SK-N-SH (cell line): ENCODE data around the gene ZNF827. TPM values are rescaled to one million over a fixed set of nuclear protein-coding genes. Genes with fewer than 3 reads are reported as not detected.

ENCODE experiments used
- CTCF ChIA-PET: fragments of 300-600, 350-600 bp; formaldehyde crosslinking; extraction: SDS; loops from one replicate; lab custom pipeline; 2021; lab: Yijun Ruan, JAX
- POLR2A ChIA-PET: fragments of 350-600 bp; sonication (Branson Sonifier 250); formaldehyde crosslinking; extraction: SDS; loops from one replicate; lab custom pipeline; 2020; ENCODE audit warnings: antibody characterized with exemption, inconsistent platforms; lab: Yijun Ruan, JAX
- DNase-seq: peaks from one replicate; pipeline ENCODE4 v3.0.0; 2012
- H2AFZ ChIP-seq: fragments of 200-600 bp; sonication (generic); 2 replicates; pipeline ENCODE4 v1.8.1; 2016; ENCODE audit warnings: antibody characterized with exemption, mild to moderate bottlenecking, low read depth
- H3F3A ChIP-seq: fragments of 200-600 bp; sonication (generic); replicated peaks from 2 replicates; pipeline ENCODE3; 2016; ENCODE audit warnings: antibody characterized with exemption, mild to moderate bottlenecking; ENCODE audit not compliant: insufficient read depth
- H3K27ac ChIP-seq, 2 experiments: fragments of 200-500 bp in 1 of 2; fragments of 200-600 bp in 1 of 2; sonication (Bioruptor generic) in 1 of 2; sonication (generic), shearing (Covaris generic) in 1 of 2; 2 replicates each; pipeline versions ENCODE4 v1.5.1 to v1.6.1; 2014 to 2016; ENCODE audit warnings: low read depth in 2 of 2, inconsistent platforms in 1 of 2, low read length in 1 of 2, mild to moderate bottlenecking in 1 of 2, mixed read lengths in 1 of 2
- H3K27me3 ChIP-seq: fragments of 200-600 bp; sonication (generic), shearing (Covaris generic); 2 replicates; pipeline ENCODE4 v1.6.1; 2016; ENCODE audit warnings: mixed run types; ENCODE audit not compliant: insufficient read depth
- H3K36me3 ChIP-seq, 2 experiments: fragments of 200-500 bp in 1 of 2; fragments of 200-600 bp in 1 of 2; sonication (Bioruptor generic) in 1 of 2; sonication (generic) in 1 of 2; replicated peaks in 1 of 2; 2 replicates each; pipeline versions ENCODE3 to v1.5.1; 2014 to 2016; ENCODE audit warnings: low read length in 1 of 2, mild to moderate bottlenecking in 1 of 2; ENCODE audit not compliant: insufficient read depth in 2 of 2, control insufficient read depth in 1 of 2
- H3K4me1 ChIP-seq, 2 experiments: fragments of 200-500 bp in 1 of 2; fragments of 200-600 bp in 1 of 2; sonication (Bioruptor generic) in 1 of 2; sonication (generic), shearing (Covaris generic) in 1 of 2; 2 replicates each; pipeline versions ENCODE4 v1.5.1 to v1.6.1; 2014 to 2016; ENCODE audit warnings: low read depth in 1 of 2, low read length in 1 of 2, mixed run types in 1 of 2; ENCODE audit not compliant: insufficient read depth in 2 of 2, control insufficient read depth in 1 of 2
- H3K4me2 ChIP-seq: fragments of 200-600 bp; sonication (generic), shearing (Covaris generic); 2 replicates; pipeline ENCODE4 v1.6.1; 2017; ENCODE audit warnings: mixed run types
- H3K4me3 ChIP-seq, 2 experiments: fragments of 200-500 bp in 1 of 2; fragments of 200-600 bp in 1 of 2; sonication (Bioruptor generic) in 1 of 2; sonication (generic), shearing (Covaris generic) in 1 of 2; 2 replicates each; pipeline versions ENCODE4 v1.5.1 to v1.8.1; 2014 to 2016; ENCODE audit warnings: low read depth in 2 of 2, inconsistent platforms in 1 of 2, low read length in 1 of 2, mild to moderate bottlenecking in 1 of 2, mixed read lengths in 1 of 2, moderate library complexity in 1 of 2
- H3K79me2 ChIP-seq: fragments of 200-600 bp; sonication (generic); 2 replicates; pipeline ENCODE4 v1.8.1; 2017; ENCODE audit warnings: mild to moderate bottlenecking; ENCODE audit not compliant: insufficient read depth
- H3K9ac ChIP-seq: fragments of 200-600 bp; sonication (generic); 2 replicates; pipeline ENCODE4 v1.6.1; 2017; ENCODE audit warnings: mixed run types
- H3K9me2 ChIP-seq: fragments of 200-600 bp; sonication (generic); 2 replicates; pipeline ENCODE4 v1.6.1; 2017; ENCODE audit warnings: mixed run types
- H3K9me3 ChIP-seq: fragments of 200-600 bp; sonication (generic); 2 replicates; pipeline ENCODE4 v1.6.1; 2017; ENCODE audit warnings: mixed run types, mild to moderate bottlenecking, moderate library complexity
- H4K20me1 ChIP-seq: fragments of 200-600 bp; sonication (generic); 2 replicates; pipeline ENCODE4 v1.6.1; 2017; ENCODE audit warnings: mild to moderate bottlenecking, mixed run types; ENCODE audit not compliant: insufficient read depth
- CHD2 ChIP-seq: fragments of 150-350 bp; IDR thresholded peaks from 2 replicates; pipeline ENCODE4 v1.6.1; 2018; ENCODE audit warnings: low read length; ENCODE audit not compliant: partially characterized antibody
- ELF1 ChIP-seq: IDR thresholded peaks from 2 replicates; pipeline ENCODE4 v1.4.0; 2012
- EP300 ChIP-seq, 2 experiments: IDR thresholded peaks; 2 replicates each; pipeline versions ENCODE4 v1.4.0 to v1.6.1; 2012; ENCODE audit warnings: borderline replicate concordance in 1 of 2, low read depth in 1 of 2, low read length in 1 of 2
- EZH2phosphoT487 ChIP-seq: fragments of 200-600 bp; sonication (generic); IDR thresholded peaks from 2 replicates; pipeline ENCODE4 v1.6.1; 2017; ENCODE audit warnings: low read depth, mixed run types, mild to moderate bottlenecking, antibody characterized with exemption, moderate library complexity, borderline replicate concordance
- FOXJ3 ChIP-seq: sonication (generic); formaldehyde crosslinking; IDR thresholded peaks from 2 replicates; pipeline ENCODE4 v1.5.1; 2020; ENCODE audit warnings: mild to moderate bottlenecking, missing genetic modification reagents
- FOXM1 ChIP-seq: IDR thresholded peaks from 2 replicates; pipeline ENCODE4 v1.4.0; 2012; ENCODE audit warnings: low read depth, mild to moderate bottlenecking
- GABPA ChIP-seq: IDR thresholded peaks from 2 replicates; pipeline ENCODE4 v1.4.0; 2012; ENCODE audit warnings: low read depth, mild to moderate bottlenecking
- GATA2 ChIP-seq: sonication (generic); formaldehyde crosslinking; IDR thresholded peaks from 2 replicates; pipeline ENCODE4 v1.5.0; 2020; ENCODE audit warnings: mild to moderate bottlenecking, missing genetic modification reagents
- MEF2A ChIP-seq: IDR thresholded peaks from 2 replicates; pipeline ENCODE4 v1.4.0; 2012; ENCODE audit warnings: low read depth, borderline replicate concordance
- MXI1 ChIP-seq: IDR thresholded peaks from 2 replicates; pipeline ENCODE4 v1.6.1; 2012; ENCODE audit warnings: mild to moderate bottlenecking, low read depth, low read length, improper control_type of control experiment
- NFIC ChIP-seq: IDR thresholded peaks from 2 replicates; pipeline ENCODE4 v1.4.0; 2012; ENCODE audit warnings: borderline replicate concordance
- POLR2AphosphoS5 ChIP-seq: IDR thresholded peaks from 2 replicates; pipeline ENCODE4 v1.6.1; 2012; ENCODE audit warnings: low read depth, low read length
- RCOR1 ChIP-seq: fragments of 150-350 bp; IDR thresholded peaks from 2 replicates; pipeline ENCODE4 v1.6.1; 2017; ENCODE audit warnings: antibody characterized with exemption, low read length
- RFX5 ChIP-seq: IDR thresholded peaks from 2 replicates; pipeline ENCODE4 v1.6.1; 2012; ENCODE audit warnings: mild to moderate bottlenecking, improper control_type of control experiment, low read length
- SMC3 ChIP-seq: IDR thresholded peaks from 2 replicates; pipeline ENCODE4 v1.6.1; 2012; ENCODE audit warnings: low read depth, low read length, improper control_type of control experiment
- TAF1 ChIP-seq: IDR thresholded peaks from 2 replicates; pipeline ENCODE4 v1.6.1; 2012; ENCODE audit warnings: low read depth, mild to moderate bottlenecking, low read length, moderate library complexity, borderline replicate concordance
- TCF12 ChIP-seq: IDR thresholded peaks from 2 replicates; pipeline ENCODE4 v1.4.0; 2012
- TEAD4 ChIP-seq: IDR thresholded peaks from 2 replicates; pipeline ENCODE4 v1.4.0; 2012; ENCODE audit warnings: mild to moderate bottlenecking, borderline replicate concordance; ENCODE audit not compliant: insufficient read depth
- YY1 ChIP-seq: IDR thresholded peaks from 2 replicates; pipeline ENCODE4 v1.4.0; 2012; ENCODE audit warnings: low read depth, mild to moderate bottlenecking
- WGBS: methylation state at CpG from one replicate; pipeline ENCODE4 v1.1.6; 2017; ENCODE audit warnings: low lambda C conversion rate; 5-methylcytosine and 5-hydroxymethylcytosine counted together
- polyA plus RNA-seq, 3 experiments: library from polyadenylated mRNA; depleted of rRNA; stranded (reverse); fragments of >200 nt; gene quantifications; 2 replicates each; pipeline ENCODE4 v1.2.3, GENCODE V29; 2012
- TF ChIP-seq, protein P1 (sequence below): IDR thresholded peaks from 2 replicates; pipeline ENCODE4 v1.4.0; 2012; ENCODE audit warnings: low read depth, borderline replicate concordance
- TF ChIP-seq, protein P2 (sequence below): fragments of 200-600 bp; sonication (generic); IDR thresholded peaks from 2 replicates; pipeline ENCODE4 v1.6.1; 2017; ENCODE audit warnings: antibody characterized with exemption, mild to moderate bottlenecking, moderate library complexity
- TF ChIP-seq, protein P3 (sequence below): IDR thresholded peaks from 2 replicates; pipeline ENCODE4 v1.4.0; 2012; ENCODE audit warnings: low read depth
- TF ChIP-seq, protein P4 (sequence below): IDR thresholded peaks from 2 replicates; pipeline ENCODE4 v1.4.0; 2012; ENCODE audit warnings: low read depth, borderline replicate concordance

Gene ZNF827
- polyA plus RNA-seq, 1 of the 3 experiments (the other 2 are of a cell fraction) = 23.2 TPM

DNA sequence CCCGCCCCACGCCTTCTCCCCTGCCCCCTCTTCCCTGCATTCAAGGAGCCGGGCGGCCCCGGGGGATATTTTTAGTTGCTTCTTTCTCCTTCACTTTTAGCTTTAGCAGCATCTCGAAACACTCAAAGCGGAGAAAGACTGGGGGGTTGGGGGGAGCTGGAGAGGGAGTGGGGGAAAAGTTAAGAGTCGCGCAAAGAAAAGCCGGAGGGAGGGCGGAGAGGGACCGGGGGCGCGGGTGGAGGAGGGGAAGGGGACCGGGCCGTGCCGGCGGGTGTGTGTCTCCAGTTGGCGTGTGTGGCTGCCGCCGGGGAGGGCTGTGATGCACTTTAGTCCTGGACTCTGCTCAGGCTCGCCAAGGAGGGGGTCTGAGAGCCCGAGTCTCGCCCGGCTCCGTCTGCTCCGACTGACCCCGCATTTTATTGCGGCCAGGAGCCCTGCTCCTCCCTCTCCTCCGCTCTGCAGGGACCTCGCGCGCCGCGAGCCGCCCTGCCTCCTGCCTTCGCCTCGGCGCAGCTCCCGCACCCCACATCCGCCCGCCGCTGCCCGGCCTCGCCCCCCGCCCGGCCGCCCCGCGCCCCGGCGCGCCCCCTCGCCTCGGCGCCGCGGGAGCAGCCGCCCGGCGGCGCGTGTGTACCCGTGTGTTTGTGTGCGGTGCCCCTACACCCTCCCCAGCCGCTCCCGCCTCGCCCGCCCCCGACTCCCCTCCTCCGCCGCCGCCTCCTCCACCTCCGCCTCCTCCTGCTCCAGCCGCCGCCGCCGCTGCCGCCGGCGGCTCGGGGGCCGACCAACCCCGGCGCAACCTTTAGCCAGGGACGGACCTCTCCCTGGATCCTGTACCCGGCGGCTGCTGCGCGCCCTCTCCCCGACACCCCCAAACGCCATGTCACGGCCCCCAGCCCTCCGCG, 1.4 kb downstream of the ZNF827 start (continued):
- no peak for TF ChIP-seq NFIC
- 0 out of 2 replicates have a peak, but pooled peaks have one; percentile 5 for TF ChIP-seq MXI1
- TF ChIP-seq TEAD4 = no peak
- TF ChIP-seq POLR2AphosphoS5 = peak; percentile 72
- TF ChIP-seq MEF2A = no peak
- peak; percentile 41; the same call in 1 of the 2 replicates for TF ChIP-seq TAF1
- 0 out of 2 replicates have a peak, but pooled peaks have one; percentile 1 for TF ChIP-seq TCF12
- no peak for TF ChIP-seq YY1
- TF ChIP-seq EZH2phosphoT487 = no peak
- no peak for TF ChIP-seq RFX5

DNA sequence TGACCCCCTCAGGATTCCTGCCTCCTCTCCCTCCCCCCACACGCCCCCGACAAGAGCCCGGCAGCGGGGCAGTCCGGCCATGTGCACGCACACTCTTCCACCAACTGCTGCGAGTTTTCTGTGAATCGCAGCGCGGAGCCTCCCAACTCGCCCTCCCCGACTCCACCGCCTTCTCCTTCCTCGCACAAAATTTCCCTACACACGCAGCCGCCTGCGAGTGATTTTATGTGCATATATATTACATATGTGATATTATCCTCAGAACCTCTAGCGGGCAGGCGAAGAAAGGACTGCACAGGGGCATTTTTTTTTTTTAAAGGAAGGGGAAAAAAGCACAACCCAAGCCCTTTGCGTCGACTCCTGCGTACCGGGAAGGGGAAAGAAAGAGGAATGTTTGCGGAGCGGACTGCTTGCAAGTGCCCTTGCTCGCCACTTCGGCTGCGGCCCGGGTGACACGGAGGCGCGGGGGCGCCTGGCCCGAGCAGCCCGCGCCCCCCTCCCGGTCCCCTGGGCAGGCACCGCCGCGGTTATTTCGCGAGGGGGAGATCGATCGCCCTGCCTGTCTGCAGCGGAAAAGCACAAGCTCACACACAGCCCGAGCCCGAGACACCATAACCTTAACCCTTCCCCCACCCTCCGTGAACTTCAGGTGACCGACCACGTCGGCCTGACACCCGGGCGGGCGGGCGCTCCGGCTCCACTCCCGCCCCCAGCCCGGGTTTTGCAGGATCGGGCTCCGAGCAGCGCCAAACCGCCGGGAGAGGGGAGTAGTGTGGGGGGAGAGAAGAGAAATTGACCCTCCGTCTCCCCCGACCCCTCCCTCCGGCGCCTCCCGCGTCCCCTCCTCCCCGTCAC, 2.3 kb downstream of the ZNF827 start:
- Histone ChIP-seq H3K4me2 (peak overlapping the region; percentile 94), H3K27ac (peak overlapping the region; percentile 89 to 97), H2AFZ (peak overlapping the region; percentile 74), H3K27me3 (no peaks in the 10 kb centered on the region), H4K20me1 (peaks cover 1% of the 10 kb centered on the region; the same call in 1 of the 2 replicates), H3K4me3 (peak overlapping the region; percentile 76 to 85), H3K9me2 (no peaks in the 10 kb centered on the region), H3K9me3 (no peaks in the 10 kb centered on the region), H3K36me3 (peaks cover 0 to 8% of the 10 kb centered on the region in 2 experiments), H3K4me1 (peaks cover 33 to 42% of the 10 kb centered on the region in 2 experiments), H3K9ac (peak overlapping the region; percentile 93), H3K79me2 (peaks cover 66% of the 10 kb centered on the region), H3F3A (peaks cover 14% of the 10 kb centered on the region)
- ChIA-PET CTCF (interaction anchor here (0.6 to 2.3 kb wide), 2 partner anchors 317 to 320 kb away, joined by 3 to 6 read pairs; no protein-coding TSS in a partner anchor), POLR2A (interaction anchor here (1.0 to 1.4 kb wide), 3 partner anchors 203 to 375 kb away, joined by 4 to 5 read pairs (median 4); partner anchors contain the start of gene MMAA)
- DNase-seq = peak; percentile 91
- WGBS = 1% methylated on average over 48 of the region's 70 CpGs
- TF ChIP-seq MEF2A (peak; percentile 16; the same call in 1 of the 2 replicates), GABPA (no peak), CHD2 (peak; percentile 26), YY1 (peak; percentile 46; the same call in 1 of the 2 replicates), SMC3 (0 out of 2 replicates have a peak, but pooled peaks have one; percentile 2), POLR2AphosphoS5 (0 out of 2 replicates have a peak, but pooled peaks have one; percentile 10), TCF12 (peak; percentile 12; the same call in 1 of the 2 replicates), FOXM1 (no peak), ELF1 (no peak), EP300 (IDR thresholded peaks at IDR 0.05; ENCODE audit: borderline replicate concordance in 1 of 2, low read depth in 1 of 2, low read length in 1 of 2) (no peak), RCOR1 (peak; percentile 3; the same call in 1 of the 2 replicates), TEAD4 (peak; percentile 20; the same call in 1 of the 2 replicates), RFX5 (no peak), GATA2 (CRISPR knock-in tag) (no peak), MXI1 (peak; percentile 11), FOXJ3 (CRISPR knock-in tag) (no peak)
- TF ChIP-seq, protein P1, sequence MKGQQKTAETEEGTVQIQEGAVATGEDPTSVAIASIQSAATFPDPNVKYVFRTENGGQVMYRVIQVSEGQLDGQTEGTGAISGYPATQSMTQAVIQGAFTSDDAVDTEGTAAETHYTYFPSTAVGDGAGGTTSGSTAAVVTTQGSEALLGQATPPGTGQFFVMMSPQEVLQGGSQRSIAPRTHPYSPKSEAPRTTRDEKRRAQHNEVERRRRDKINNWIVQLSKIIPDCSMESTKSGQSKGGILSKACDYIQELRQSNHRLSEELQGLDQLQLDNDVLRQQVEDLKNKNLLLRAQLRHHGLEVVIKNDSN = no peak; the same call in 1 of the 2 replicates
- TF ChIP-seq, protein P2, sequence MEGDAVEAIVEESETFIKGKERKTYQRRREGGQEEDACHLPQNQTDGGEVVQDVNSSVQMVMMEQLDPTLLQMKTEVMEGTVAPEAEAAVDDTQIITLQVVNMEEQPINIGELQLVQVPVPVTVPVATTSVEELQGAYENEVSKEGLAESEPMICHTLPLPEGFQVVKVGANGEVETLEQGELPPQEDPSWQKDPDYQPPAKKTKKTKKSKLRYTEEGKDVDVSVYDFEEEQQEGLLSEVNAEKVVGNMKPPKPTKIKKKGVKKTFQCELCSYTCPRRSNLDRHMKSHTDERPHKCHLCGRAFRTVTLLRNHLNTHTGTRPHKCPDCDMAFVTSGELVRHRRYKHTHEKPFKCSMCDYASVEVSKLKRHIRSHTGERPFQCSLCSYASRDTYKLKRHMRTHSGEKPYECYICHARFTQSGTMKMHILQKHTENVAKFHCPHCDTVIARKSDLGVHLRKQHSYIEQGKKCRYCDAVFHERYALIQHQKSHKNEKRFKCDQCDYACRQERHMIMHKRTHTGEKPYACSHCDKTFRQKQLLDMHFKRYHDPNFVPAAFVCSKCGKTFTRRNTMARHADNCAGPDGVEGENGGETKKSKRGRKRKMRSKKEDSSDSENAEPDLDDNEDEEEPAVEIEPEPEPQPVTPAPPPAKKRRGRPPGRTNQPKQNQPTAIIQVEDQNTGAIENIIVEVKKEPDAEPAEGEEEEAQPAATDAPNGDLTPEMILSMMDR = peak; percentile 51
- TF ChIP-seq, protein P3, sequence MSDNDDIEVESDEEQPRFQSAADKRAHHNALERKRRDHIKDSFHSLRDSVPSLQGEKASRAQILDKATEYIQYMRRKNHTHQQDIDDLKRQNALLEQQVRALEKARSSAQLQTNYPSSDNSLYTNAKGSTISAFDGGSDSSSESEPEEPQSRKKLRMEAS = 0 out of 2 replicates have a peak, but pooled peaks have one; percentile 11
- TF ChIP-seq, protein P4, sequence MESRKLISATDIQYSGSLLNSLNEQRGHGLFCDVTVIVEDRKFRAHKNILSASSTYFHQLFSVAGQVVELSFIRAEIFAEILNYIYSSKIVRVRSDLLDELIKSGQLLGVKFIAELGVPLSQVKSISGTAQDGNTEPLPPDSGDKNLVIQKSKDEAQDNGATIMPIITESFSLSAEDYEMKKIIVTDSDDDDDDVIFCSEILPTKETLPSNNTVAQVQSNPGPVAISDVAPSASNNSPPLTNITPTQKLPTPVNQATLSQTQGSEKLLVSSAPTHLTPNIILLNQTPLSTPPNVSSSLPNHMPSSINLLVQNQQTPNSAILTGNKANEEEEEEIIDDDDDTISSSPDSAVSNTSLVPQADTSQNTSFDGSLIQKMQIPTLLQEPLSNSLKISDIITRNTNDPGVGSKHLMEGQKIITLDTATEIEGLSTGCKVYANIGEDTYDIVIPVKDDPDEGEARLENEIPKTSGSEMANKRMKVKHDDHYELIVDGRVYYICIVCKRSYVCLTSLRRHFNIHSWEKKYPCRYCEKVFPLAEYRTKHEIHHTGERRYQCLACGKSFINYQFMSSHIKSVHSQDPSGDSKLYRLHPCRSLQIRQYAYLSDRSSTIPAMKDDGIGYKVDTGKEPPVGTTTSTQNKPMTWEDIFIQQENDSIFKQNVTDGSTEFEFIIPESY = no peak
